Epidermal melanocyte (primary cell): ENCODE results near the gene TRPM4.
"Not testable (repeated sequence)": the region's sequence is repeated elsewhere in the genome, so short reads cannot be mapped to it uniquely, and the experiment has no call there.

Source experiments
- DNase-seq: peaks from one replicate; pipeline ENCODE4 v3.0.0; 2011; ENCODE audit warnings: low spot score; ENCODE audit not compliant: insufficient read length

TRPM4 gene

DNA sequence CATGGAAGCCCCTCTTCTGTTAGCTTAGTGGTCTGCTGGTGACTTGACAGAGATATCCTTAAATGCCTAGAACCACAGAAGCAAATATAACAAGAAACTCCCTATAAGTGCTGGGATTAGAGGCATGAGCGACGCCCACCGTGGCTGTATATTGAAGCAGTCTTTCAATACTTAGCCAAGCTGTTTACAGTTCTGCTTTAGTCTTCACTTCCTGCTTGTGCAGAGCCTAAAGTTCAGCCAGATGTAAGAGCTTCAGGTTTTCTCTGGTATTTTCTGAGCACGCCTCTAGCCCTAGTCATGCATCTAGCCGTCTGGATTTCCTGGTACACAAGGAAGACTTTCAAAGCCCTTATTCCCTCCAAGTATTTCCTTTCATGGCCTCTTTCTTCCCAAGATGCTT, 28.5 kb downstream of the TRPM4 start:
- DNase-seq: no peak

- no peak for DNase-seq
Observed at GRCh38 chr19:49188626-49189200, 31.1 kb downstream of the TRPM4 start.

DNA sequence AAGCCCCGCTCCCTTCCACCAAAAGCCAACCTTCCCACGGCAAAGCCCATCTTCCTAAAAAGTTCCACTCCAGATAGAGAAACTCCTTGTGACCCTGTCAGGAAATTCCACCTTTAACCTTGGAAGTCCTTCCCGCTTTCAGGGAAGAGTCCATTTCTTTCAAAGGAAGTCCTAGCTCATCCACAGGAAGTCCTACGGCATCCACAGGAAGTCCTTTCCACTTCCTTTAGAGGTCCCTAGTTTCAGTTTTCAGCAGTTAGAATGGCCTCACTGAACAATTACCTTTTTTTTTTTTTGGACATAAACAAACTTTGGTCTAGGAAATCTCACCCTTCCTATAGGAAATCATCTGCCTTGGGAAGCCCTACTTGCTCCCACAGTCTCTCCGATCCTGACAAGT, 31.7 kb downstream of the TRPM4 start:
- DNase-seq: no peak

DNA sequence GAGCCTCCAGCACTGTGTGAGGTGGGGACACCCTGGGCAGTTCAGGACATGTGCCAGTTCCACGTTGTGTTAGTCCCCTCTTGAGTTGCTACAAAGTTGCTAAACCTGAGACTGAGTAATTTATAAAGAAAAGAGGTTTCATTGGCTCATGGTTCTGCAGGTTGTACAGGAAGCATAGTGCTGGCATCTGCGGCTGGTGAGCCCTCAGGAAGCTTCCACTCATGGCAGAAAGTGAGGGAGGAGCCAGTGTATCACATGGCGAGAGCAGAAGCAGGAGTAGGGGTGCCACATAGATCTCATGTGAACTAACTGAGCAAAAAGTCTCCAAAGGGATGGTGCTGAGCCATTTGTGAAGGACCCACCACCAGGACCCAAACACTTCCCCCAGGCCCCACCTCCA, 33.2 kb downstream of the TRPM4 start:
- no peak for DNase-seq

DNA sequence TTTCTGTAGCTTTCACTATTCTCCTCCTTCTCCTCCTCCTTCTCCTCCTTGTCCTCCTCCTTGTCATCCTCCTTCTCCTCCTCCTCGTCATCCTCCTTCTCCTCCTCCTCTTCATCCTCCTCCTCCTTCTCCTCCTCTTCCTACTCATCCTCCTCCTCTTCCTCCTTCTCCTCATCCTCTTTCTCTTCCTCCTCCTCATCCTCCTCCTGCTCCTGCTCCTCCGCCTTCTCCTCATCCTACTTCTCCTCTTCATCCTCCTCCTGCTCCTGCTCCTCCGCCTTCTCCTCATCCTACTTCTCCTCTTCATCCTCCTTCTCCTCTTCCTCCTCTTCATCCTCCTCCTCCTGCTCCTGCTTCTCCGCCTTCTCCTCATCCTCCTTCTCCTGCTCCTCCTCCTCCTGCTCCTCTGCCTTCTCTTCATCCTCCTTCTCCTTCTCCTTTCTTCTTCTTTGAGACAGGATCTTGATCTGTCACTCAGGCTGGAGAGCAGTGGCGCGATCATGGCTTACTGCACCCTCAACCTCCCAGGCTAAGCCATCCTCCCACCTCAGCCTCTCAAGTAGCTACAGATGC, 36.3 kb downstream of the TRPM4 start:
- no peak for DNase-seq

- no peak for DNase-seq
Observed at GRCh38 chr19:49194408-49194807, 36.8 kb downstream of the TRPM4 start.

DNA sequence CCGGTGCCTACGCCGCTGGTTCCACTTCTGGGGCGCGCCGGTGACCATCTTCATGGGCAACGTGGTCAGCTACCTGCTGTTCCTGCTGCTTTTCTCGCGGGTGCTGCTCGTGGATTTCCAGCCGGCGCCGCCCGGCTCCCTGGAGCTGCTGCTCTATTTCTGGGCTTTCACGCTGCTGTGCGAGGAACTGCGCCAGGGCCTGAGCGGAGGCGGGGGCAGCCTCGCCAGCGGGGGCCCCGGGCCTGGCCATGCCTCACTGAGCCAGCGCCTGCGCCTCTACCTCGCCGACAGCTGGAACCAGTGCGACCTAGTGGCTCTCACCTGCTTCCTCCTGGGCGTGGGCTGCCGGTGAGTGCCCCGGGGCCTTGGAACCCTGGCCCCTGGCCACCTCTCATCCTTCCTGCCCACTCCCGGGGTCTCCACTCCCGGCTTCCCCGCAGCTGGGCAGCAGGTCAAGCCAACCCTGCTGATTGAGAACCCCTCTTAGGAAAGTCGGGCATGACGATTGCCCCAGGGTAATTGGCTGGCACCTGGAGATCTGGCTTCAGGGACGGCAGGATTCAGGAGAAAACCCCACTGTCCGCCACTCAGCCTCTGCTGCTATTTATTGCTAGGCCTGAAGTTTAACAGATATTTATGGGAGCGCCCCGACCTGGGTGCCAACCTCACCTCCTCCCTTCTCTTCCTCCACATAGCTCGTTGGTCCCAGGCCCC, 39.1 kb downstream of the TRPM4 start:
- DNase-seq: no peak

GRCh38 chr19:49200238-49200862, 42.8 kb downstream of the TRPM4 start:
- DNase-seq: no peak

GRCh38 chr19:49201042-49201441, 43.5 kb downstream of the TRPM4 start:
- no peak for DNase-seq

GRCh38 chr19:49205114-49205513, 47.5 kb downstream of the TRPM4 start:
- DNase-seq: no peak

DNA sequence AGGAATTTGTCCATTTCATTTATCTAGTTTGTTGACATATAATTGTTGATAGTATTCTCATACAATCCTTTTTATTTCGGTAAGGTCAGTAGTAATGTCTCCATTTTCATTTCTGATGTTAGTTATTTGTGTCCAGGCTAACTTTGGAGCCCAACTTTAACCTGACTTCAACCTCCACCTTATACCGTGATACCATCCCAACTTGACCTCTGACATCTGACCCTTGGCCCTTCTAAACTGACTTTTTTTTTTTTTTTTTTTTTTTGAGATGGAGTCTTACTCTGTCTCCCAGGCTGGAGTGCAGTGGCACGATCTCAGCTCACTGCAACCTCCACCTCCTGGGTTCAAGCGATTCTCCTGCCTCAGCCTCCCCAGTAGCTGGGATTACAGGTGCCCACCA, 51.9 kb downstream of the TRPM4 start:
- not testable (repeated sequence) for DNase-seq

DNA sequence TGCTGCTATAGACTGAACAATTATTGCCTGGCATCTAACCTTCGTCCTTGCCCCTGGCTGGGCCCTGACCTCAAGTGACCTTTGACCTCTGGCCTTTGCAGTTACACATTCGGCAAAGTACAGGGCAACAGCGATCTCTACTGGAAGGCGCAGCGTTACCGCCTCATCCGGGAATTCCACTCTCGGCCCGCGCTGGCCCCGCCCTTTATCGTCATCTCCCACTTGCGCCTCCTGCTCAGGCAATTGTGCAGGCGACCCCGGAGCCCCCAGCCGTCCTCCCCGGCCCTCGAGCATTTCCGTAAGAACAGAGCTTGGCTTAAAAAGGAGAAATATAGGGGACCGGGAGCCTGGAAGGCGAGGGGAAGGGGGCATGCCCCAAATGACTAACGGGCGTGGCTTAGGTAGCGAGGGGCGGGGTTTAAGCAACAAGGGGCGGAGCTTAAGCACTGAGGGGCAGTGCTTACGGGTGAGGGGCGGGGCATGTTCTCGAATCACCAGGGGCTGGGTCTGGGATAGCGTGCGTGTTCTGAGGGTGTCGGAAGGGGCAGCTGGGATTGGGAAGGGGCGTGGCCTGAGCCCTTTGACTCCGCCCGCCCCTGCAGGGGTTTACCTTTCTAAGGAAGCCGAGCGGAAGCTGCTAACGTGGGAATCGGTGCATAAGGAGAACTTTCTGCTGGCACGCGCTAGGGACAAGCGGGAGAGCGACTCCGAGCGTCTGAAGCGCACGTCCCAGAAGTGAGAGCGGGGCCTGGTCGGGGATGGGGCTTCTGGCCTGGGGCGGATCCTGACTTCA, 52.7 kb downstream of the TRPM4 start:
- no peak for DNase-seq

- DNase-seq: no peak
Observed at GRCh38 chr19:49210901-49211451, 53.4 kb downstream of the TRPM4 start.

DNA sequence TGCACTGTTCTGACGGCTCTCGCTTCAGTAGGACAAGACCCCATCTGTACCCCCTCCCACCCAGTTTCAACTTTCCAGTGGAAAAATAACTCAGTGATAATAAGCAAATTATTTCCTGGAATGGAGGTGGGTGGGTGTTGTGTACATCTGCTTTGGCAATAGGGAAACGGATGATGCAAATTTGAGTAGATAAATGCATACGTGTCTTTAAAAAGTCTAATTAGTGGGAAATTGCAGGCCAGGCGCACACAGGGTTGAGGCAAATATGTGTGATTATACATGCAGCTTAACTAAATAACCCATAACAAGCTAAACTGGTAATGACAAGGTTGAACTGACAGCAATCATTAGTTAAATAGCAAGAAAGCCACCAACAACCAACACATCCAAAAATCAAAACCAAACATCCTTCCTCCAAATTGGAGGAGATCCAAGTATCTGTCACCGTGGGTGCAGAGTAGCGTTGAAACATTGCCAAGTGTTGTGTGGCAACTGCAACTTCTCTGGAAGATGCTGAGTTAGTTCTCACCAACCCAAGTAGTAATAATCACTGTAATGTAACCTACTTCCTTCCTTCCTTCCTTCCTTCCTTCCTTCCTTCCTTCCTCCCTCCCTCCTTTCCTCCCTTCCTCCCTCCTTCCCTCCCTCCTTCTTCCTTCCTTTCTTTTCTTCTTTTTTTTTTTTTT, 54.6 kb downstream of the TRPM4 start:
- no peak for DNase-seq

DNA sequence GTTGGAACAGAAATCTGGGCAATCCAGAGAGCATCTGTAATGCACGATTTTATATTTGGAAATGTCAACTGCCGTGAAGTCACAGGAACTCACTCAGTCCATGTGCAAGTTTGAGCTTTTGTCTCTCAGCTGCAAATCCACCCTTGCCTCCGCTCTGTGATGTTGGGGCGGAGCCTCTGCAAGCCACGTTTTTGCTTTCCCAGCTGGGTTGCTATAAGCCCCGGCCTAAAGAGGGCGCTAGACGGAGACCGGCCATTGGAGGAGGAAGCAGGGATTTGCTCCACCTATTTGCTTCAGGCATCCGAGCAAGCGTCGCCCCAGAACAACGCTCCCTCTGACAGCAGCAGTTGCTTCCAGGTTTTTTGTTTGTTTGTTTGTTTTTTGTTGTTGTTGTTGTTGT, 56.2 kb downstream of the TRPM4 start:
- DNase-seq: no peak

- DNase-seq: no peak
Observed at GRCh38 chr19:49214701-49215100, 57.1 kb downstream of the TRPM4 start.

DNA sequence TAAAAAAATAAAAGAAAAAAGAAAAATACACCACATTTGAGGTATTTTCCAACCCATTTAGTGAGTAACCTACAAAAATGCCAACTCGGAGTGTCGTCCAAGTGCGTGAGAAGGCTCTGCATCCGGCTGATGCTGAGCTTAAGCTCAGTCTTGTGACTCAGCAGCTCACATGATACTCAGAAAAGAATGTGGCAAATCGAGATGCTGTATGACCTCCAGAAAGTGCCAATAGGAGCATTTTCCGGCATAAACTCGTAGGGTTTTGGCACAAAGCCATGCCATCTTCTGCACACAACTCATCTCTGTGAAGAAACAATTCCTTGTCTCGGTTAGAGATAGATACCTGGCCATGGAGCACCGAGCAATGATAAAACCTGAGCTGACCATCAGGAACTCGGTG, 58.5 kb downstream of the TRPM4 start:
- no peak for DNase-seq

- no peak for DNase-seq
Observed at GRCh38 chr19:49217382-49217781, 59.8 kb downstream of the TRPM4 start.

DNA sequence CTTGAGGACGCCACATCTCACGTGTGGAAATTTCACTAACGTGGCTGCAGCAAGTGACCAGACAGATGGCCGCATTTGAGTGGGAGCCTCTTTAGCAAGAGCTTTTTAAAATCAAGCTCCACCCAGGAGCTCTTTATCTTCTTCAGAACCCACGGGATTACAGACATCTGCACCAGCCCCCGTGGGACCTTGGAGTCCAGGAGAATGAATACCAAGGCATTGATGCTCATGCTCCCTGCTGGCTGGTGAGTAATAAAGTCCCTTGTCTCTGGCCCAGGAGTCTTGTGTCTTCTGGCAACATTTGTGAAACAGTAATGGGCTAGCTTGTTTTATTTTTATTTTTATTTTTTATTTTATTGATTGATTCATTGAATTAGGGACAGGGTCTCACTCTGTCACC, 64.4 kb downstream of the TRPM4 start:
- no peak for DNase-seq

GRCh38 chr19:49222528-49222927, 64.9 kb downstream of the TRPM4 start:
- DNase-seq: no peak

DNA sequence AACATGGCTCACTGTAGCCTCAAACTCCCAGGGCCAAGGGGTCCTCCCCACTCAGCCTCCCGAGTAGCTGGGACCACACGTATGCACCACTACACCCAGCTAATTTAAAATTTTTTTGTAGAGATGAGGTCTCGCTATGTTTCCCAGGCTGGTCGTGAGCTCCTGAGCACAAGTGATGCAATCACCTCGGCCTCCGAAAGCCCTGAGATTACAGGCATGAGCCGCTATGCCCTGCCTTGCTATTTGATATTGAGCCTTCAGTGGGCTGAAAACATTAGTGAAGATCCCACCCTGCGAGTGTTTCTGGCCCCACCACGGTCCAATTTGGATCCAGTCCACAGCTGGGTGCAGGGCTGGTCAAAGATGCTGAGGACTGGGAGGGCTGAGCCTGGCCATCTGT, 65.9 kb downstream of the TRPM4 start:
- no peak for DNase-seq
